NCI-H1417 treated with DMSO at 0.1 percent for 48 hours (cell line): ENCODE measurements around the gene GRIK4.
"Not testable (repeated sequence)": the region's sequence is repeated elsewhere in the genome, so short reads cannot be mapped to it uniquely, and the experiment has no call there.

Source experiments
- DNase-seq: peaks from one replicate; lab custom pipeline; 2025; lab: John Stamatoyannopoulos, UW

Gene GRIK4

DNA sequence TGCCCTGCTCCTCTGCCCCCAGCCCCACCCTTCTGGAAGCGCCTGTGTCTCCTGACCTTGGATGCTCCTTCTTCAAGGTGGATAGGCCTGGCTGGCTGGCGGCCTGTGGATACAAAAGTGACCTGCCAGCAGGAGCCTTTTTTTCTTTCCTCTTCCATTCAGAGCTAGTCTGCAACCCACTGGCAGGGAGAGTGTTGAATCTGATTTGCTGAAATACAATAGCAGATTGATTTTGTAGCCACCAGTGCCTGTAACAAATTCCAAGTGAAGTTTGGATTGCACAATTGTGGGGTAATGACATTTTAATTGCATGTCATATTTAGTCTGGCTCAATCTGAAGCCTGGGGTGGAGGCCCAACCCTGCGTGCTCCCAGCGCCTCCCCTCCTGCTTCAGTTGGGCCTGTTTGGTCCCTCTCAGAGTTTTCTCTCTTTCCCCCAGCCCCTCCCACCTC is 97.2 kb downstream of the GRIK4 start:
- no peak for DNase-seq

DNA sequence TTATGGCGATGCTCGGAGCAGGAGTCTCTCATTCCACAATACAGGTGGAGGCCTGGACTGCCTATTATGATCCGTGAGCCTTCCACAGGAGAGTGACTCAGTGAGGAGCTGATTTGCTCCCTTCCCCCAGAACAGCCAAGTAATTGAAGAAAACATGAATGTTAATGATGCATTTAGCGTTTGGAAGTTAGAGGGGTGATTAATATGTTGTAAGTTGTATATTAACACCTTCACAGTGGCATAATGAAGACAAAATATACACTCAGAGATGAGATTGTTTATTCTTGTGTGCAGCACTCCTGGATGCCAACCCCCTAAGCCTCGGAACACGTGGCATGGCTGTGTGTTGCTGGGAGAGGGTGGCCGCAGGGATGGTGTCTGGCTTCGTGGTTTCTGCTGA is 98.6 kb downstream of the GRIK4 start:
- no peak for DNase-seq

DNA sequence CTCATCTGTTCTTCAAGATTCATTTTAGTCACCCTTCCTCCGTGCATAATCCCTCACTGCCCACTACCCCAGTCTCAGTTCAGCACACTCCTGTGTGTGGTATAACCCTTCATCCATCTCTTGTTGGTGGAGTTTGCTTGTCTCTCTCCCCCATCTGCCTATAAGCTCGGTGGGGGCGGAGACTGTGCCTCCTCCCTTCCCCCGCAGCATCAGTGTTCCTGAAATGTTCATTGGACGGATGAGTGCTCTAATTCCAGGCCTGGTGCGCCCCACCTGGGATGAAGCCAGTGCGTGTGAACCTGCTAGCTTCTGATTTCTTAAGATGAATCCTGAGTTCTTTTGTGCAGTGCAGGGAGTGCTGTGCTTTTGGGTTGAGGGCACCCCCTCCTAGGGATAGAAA is 100.0 kb downstream of the GRIK4 start:
- DNase-seq = no peak

DNA sequence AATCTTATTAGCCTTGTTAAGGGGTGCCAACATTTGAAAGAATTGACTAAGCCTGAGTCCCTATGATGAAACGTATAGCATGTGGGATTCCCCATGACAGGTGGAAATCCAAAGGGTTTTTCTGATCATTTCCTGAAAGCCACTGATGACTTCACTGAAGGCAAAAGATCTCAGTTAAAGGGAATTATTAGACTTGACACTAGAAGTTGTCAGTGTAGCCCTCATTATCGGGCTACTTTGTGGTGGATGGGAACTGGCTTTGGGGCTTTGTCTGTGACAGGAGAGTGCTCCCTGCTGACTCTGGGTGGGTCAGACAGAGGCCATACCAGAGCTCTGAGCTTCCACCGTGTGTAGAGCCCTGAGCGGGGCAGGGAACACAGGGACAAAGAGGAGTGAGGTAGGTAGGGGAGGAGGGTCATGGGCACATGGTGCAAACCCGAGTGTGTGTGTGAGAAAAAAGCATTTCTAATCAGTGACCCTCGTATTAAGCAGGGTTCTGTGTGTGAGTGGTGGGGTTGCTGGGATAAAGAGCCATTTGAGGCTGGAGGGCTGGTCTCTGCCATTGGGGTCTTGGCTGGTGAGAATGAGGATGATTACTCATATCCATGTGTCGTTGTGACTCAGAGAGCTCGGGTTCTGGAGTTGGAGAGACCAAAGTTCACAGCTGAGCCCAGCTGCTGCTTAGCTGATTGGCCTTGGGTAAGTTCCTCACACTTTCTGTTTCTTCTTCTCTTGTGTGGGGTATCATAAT is 101.1 kb downstream of the GRIK4 start:
- no peak for DNase-seq

DNA sequence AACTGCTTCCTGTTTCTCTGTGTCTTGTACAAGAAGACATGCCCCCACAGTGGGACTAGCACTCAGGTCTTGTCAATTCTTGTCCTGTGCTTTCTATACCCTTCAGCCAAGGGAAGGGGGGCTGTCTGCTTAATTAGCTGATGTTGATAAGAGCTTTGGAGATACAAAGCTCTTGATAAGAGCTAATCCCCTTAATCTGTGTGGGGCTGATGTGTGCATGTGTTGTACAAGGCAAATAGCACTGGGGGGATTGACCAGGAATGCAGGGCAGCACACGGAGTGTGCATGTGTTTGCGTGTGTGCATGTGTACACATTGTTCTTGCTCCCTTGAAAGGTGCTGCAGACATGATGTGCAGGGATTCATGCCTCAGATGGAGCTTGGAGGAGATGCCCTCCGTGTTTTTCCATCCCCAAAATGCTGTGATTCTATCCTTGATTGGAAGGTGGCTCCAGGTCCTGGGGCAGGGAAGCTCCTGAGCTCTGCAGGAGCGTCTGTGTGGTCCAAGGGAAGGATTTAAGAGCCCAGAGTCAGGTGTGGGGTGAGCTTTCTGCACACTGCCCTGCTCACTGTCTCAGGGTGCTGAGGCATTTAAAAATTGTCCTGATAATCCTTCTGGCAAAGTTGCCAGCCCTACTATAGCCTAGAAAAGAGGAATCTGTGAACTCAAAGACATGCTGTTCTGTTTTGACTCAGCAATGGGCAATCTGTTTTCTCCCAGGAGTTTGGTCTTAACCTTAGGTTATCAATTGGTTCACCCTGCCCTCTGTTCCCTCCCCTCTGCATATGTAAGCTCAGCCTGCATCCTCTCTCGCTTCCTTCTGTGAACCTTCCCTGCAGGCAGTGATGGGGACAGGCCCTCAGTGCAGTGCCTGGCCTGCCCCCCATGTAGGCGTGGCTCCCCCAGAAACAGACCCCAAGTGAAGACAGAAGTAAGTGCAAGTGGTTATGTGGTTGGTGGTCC is 102.0 kb downstream of the GRIK4 start:
- no peak for DNase-seq

DNA sequence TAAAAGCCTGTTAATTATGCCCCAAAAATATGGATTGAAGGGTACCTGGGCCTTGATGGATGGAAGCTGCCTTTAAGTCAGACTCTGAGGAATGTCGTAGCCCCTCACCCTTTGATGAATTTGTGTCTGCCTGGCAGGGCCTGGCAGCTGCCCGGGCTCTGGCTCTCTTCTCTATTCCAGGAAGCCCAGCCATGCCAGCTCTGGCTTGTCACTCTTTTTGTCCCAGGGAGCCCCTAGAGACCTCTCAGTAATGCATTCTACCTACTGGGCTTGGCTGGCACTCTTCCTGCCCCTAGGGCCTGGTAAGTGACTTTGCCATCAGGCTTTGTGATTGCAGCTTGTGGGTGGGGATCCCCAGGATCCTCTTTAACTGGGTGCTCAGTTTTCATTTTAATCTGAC is 103.8 kb downstream of the GRIK4 start:
- no peak for DNase-seq

DNA sequence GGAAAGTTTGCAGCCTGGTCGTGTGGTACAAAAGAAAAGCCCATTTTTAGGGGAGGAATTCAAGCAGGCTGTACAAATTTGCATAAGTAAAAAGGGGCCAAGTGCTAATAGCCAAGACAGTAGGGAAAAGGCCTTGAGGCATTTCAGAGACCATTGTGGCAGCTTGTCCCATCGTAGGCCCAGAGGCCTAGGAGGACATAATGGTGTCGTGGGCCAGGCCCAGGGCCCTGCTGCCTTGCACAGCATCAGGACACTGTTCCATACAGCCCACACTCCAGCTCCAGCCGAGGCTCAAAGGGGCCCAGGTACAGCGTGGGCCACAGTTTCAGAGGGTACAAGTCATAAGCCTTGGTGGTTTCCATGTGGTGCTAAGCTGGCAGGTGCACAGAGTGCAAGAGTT is 106.9 kb downstream of the GRIK4 start:
- no peak for DNase-seq

DNA sequence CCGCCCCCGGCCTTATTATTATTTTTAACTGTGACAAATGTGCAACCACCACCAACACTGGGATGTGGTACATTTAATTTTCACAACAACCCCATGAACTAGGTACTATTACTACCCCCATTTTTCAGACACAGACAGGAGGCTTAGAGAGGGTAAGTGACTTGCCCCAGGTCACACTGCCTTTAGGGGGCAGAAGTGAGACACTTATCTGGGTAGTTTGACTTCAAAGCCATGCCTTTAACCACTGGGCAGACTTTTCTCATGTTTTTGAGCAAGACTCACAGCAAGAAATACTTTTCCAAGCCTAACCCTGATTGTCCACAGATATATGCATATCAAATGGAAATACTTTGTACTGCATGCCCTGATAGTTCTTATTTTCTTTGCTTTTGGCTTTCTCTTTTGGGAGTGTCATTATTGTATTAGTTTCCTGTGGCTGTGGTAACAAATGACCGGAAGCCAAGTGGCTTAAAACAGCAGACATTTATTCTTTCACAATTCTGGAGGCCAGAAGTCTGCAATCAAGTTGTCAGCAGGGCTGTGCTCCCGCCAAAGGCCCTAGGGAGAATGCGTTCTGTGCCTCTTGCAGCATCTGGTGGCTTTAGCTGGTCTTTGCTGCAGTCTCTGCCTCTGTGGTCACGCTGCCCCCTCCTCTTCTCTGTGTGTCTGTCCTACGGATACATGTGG is 110.8 kb downstream of the GRIK4 start:
- DNase-seq = no peak

DNA sequence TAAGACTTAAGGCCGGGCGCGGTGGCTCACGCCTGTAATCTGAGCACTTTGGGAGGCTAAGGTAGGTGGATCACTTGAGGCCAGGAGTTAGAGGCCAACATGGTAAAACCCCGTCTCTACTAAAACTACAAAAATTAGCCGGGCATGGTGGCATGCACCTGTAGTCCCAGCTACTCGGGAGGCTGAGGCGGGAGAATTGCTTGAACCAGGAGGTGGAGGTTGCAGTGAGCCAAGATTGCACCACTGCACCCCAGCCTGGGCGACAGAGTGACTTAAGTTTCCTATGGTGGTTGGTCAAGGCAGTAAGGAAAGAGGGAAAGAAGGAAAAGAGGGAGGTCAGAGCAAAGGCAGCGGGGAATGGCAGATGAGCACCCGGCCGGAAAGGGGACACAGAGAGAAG is 113.4 kb downstream of the GRIK4 start:
- DNase-seq = not testable (repeated sequence)

DNA sequence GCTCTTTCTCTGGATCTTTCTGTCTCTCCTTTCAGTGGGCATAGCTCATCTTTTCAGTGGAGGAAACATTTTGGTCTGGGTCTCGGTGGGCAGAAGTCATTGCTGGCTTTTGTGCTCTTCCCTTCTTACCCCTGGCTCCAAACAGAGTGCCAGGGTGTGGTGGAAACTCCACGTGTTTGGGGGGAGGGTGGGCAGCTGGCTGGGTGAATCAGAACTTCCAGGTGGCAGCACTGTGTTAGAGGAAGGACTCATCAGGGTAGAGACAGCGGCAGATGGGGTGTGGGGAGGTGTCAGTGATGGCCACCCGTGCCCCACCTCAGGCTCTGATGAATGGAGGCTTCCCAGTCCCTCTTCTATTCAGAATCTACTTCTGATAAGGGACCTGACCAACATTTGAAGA is 114.0 kb downstream of the GRIK4 start:
- DNase-seq = no peak

DNA sequence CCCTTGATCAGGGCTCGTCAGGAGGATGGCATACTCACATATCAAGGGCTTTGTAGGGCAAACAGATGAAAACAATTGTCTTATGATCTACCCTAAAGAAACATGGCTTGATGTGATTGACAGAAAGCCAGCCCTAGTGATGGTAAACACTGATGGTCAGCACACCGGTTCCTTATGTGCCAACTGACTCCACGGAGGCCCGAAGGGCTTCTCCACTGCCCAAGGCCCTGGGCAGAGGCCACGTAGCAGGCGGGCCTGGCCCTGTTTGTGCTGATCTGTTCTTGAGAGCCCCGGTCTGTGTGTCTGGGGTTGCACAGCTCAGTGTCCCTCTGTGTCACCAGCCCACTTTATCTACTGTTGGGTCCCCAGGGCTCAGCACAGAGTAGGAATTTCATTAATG is 115.2 kb downstream of the GRIK4 start:
- DNase-seq = no peak

DNA sequence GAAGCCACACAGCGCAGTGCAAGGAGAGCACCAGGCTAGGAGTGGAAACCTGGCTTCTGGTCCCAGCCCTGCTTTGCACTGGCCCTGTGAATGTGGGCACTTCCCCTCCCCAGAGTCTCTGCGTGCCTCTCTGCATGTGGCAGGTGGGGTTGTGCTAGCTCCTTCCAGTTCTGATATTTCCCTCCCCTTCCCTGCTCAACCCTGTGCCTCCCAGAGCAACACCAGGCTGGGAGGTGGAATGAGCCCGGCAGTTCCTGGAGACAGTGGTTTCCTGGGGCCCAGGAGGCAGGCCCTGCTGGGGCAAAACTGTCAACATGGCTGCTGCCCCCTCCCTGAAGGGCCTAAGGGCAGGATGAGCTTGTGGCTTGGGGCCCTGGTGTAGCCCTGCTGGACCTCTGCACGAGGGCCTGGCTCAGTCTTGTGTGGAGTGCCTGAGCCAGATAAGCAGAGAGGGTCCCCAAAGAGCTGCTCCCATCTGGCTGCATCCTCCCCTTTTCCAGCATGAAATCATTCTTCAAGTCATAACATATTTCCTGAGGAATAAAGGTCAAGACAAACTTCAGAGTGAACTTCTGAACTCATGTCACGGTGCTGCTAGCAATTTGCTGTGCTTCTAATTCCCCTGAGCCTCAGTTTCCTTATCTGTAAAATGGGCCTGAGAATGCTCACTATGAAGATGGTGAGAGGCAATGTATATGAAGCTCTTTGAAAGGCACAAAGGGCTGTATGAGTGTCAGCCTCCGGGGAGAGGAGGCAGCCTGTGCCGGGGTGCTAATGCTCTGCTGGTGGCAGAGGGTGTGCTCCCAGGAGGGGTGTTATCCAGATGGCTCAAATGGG is 116.0 kb downstream of the GRIK4 start:
- DNase-seq = no peak

DNA sequence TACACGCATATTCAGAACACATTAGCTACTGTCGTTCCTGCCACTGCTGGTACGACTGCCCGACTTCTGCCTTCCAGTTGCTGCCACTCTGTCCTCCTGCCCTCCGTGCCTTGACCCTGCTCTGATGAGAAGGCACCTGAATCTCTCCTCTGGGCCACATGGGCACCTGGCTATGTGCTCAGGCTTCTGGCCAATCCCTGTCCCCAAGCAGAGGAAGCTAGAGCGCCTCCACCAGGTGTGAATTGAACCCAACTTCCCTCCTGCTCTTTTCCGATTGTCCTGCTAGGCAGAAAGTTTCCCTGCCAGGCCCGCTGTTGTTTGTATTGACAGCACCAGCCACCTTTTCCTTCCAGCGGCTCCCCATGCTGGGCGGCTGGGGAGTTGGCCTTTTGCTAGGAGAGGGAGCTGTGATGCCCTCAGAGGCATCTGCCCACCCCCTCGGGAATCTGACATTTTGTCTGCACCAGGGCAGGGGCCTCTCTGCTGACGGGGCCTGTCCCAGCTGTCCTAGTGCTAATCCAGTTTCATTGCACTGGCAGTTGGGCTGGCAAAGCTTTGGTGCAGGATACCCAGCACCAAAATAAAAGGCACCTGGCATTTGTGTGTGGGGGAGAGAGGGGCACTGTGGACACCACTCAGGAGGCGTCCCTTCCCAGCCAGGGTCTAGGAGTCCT is 118.0 kb downstream of the GRIK4 start:
- DNase-seq = no peak

DNA sequence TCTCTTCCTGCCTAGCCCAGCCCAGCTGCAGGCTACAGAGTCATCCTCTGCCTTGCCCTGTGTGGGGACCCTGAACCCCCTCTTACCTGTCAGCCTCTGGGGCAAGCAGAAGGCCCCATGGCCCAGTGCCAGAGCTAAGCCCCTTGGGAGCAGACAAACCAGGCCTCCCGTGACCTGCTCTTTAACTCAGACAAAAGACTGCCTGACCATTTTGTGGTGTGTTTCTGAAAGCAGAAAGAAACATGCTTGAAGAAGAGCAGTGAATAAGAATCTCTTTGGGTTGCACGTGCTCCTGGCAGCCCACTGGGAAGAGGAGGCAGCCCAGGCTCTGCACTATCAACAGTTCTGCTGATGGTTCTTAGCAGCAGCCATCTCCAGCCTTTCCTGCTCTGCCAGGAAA is 118.6 kb downstream of the GRIK4 start:
- DNase-seq = no peak

DNA sequence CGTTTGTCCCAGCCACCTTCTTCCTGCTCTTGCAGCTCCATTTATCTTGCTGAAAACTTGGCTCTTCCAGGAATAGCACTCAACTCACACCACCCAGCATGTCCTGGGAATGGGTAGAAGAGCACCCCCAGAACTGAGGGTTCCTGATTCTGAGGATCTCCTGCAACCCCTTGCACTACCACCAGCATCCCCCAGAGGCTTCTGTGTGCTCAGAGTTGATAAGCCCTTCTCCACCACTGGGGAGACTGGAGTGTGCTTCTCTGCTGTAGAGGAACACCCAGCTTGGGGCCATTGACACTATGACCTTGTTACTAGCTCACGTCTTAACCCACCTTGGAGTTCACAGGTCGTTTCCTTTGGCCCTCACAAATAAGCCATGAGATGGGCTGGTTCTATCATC is 121.0 kb downstream of the GRIK4 start:
- DNase-seq = no peak

DNA sequence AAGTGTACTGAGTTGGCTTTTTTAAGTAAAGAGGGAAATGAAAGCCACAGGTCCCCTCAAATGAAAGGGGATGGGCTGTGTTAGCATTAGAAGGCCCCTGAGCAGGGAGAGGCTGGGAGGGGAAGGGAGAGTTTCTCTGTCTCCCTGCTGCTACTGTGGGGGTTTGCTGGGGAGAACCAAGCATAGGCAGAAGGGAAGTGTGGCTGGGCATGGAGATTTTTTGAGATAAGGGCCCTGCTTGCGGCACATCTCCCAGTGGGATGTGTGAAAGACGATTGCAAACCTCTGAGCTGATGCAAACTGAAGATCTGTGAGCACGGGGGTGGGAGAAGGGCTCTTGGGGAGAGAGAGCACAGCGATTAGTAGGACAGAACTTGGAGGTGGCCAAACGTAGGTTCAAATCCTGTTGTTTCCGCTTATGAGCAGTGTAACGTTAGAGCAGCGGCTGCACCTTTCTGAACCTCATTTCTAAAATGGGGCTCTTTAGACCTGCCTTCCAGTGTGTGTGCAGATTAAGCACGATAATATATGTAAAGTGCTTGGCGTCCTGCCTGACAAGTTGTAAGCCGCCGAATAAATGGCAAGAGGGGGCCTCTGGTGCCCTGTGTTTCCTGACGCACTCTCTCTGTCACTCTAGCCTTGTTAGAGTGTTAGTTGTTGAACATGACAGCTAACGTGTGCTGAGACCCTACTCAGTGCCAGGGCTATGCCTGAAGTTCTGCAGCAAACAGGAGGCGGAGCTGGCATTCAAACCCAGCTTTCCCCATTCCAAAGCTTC is 122.3 kb downstream of the GRIK4 start:
- DNase-seq = no peak

DNA sequence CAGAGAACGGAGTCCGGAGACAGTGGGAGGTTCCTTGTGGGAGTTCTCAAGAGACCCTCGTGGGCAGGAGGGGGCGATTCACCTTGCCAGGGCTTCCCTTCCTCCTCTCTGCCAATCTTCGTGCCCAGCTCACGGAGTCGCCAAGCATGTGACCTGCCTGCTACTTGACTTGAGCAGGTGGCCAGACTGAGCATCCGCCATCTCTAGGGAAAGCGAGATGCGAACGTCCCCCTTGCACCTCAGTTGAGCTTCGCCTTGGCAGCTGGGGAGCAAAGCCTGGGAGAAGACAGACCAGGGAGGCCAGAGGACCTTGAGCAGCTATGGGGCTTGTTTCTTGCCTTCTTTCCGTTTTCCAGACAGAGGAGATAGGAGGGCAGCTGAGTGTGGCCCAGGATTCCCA is 123.2 kb downstream of the GRIK4 start:
- DNase-seq = no peak

DNA sequence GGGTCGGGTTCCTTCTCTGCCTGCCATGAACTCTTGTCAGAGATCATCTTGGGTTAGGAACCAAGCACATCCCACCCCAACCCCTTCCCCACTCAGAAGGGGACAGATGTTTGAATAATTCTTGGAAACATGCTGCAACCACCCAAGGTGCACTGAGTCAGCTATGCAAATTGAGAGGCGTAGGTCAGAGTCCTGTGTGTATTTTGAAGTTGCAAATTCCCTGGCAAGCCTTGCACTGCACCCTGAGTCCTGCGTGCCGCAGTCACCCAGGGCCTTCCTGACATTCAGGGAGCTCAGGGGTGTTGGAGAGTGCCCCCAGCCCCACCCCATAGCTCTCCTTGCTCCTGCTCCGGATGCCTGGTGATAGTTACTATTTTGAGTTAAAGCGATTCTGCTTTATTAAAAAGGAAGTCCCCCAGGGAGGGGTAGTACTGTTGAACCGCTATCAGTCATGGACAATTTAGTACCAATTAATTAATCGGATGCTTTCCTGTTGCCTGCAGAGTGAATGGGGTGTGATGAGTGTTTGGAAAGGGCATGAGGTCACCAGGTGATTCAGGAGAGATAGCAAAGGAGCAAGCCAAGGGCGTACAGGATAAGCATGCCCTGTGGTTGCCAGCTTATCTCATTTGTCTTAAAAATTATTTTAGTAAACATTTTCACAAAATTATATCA is 123.7 kb downstream of the GRIK4 start:
- no peak for DNase-seq

DNA sequence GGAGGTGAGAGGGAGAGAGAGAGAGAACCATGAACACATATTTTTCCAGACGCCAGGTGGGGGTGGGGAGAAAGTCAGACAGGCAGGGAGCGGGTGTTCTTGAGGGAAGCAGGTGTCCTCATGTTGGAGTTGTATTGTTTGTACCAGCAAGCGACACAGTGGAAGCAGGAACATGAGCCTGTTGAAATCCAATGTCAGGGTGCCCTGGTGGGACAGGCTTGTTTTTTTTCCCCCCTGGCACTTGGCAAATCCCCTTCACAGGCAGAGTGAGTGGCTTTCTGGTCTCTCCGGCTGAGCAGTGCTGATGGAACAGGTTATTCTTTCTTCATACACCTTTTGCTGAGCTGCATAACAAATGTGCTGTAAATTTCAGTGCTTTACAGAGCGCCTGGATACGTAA is 125.6 kb downstream of the GRIK4 start:
- DNase-seq = no peak
